ENCODE results near the gene HIF1AN. TPM values are rescaled to one million over a fixed set of nuclear protein-coding genes. Genes with fewer than 3 reads are reported as not detected.

The HIF1AN gene
- total RNA-seq: 10 to 100 TPM; 17.7 to 25.7 (median 21.8) TPM

DNA sequence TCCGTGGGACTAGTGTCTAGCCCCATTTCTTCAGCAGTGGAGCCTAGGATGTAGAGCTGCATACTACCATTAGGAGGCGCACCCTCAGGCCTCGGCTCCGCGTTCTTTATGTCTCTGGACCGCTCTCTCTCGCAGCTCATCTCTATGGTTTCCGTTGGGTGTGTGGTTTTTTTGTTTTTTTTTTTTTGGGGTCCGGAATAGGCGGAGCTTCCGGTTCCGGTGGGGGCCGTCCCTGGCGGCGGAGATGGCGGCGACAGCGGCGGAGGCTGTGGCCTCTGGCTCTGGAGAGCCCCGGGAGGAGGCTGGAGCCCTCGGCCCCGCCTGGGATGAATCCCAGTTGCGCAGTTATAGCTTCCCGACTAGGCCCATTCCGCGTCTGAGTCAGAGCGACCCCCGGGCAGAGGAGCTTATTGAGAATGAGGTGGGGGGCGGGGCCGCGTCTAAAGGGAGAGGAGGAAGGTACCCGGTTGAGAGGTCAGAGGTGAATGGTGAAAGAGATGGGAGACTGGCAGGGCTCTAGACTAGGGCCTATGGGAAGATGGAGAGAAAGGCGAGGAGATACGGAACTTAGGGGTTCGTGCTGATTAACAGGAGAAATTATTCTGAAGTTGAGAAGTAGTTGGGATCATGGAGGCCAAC, at the start of gene HIF1AN:
Gene HIF1AN (plus strand): TSS at position 229 of the 639 bp plus-strand sequence. CDS start 16 bp downstream, at position 245.
- peak within 1 kb of the TSS; percentile 32 to 63 (median 56) for H3K27ac ChIP-seq
- peaks cover 0 to 21% (median 4%) of the 10 kb centered on the region in 4 donors for H3K4me1 ChIP-seq
- no peaks in the 10 kb centered on the region for H3K9me3 ChIP-seq
- TF ChIP-seq POLR2A (IDR thresholded peaks at IDR 0.05) (peak; percentile 68 to 73), CTCF (IDR thresholded peaks at IDR 0.05) (peak; percentile 65 to 93 (median 89))
- DNase-seq: peak; percentile 82 to 95 (median 86)
- peak within 1 kb of the TSS; percentile 55 to 72 (median 60) for H3K4me3 ChIP-seq
- no peaks in the 10 kb centered on the region for H3K27me3 ChIP-seq
- peaks cover 0 to 17% (median 0%) of the 10 kb centered on the region in 3 donors for H3K36me3 ChIP-seq

DNA sequence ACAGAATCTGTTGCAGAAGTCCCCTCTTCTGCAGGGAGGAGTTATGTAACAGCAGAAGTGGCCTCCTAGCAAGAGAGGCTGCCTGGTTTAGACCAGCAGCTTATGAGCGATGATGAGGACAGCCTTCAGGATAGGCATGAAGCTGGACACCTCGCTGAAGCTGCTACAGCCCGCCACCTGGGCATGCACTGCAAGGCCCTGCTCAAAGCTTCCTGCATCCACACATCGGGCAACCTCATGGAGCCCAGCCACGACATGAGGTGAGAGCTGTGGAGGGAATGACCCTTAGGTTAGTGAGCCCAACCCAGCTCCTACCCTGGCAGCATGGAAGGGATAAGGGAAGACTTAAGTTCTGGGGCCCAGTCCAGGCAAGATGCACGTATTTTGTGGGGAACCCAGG, 48.2 kb upstream of the HIF1AN start:
- H3K27ac ChIP-seq: no peak overlapping the region
- H3K4me3 ChIP-seq: no peak overlapping the region
- H3K4me1 ChIP-seq: peaks cover 0 to 5% (median 2%) of the 10 kb centered on the region in 4 donors
- DNase-seq: no peak
- H3K36me3 ChIP-seq: peaks cover 0 to 43% (median 0%) of the 10 kb centered on the region in 3 donors
- H3K27me3 ChIP-seq: no peaks in the 10 kb centered on the region
- no peak for TF ChIP-seq POLR2A (IDR thresholded peaks at IDR 0.05)
- TF ChIP-seq CTCF (IDR thresholded peaks at IDR 0.05): no peak
- H3K9me3 ChIP-seq: no peaks in the 10 kb centered on the region

GRCh38 chr10:100489396-100489795, 46.3 kb upstream of the HIF1AN start:
- no peak for DNase-seq
- Histone ChIP-seq H3K9me3 (no peaks in the 10 kb centered on the region), H3K4me3 (no peak overlapping the region), H3K27ac (no peak overlapping the region), H3K27me3 (no peaks in the 10 kb centered on the region), H3K4me1 (no peaks in the 10 kb centered on the region), H3K36me3 (peaks cover 0 to 43% (median 0%) of the 10 kb centered on the region in 3 donors)
- TF ChIP-seq CTCF (IDR thresholded peaks at IDR 0.05) (no peak), POLR2A (IDR thresholded peaks at IDR 0.05) (no peak)

DNA sequence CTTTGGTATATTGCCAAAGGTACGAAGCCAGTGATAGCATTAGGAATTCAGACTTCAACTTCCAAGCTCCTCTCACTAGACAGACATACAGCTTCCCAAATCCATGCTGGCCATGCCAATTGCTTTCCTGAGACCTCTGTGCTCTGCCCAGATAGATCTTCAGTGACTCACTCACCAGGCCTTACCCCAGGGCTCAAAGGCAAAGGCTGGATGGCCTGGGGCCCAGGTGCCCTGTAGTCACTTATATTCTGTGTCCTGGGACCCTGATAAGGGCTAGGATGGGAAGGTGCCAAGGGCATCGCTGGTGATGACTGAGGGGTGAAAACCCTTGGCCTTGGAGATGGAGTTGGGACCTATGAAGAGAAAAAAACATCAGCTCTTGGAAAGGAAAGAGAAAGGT, 45.2 kb upstream of the HIF1AN start:
- Histone ChIP-seq H3K4me1 (no peaks in the 10 kb centered on the region), H3K27me3 (no peaks in the 10 kb centered on the region), H3K4me3 (no peak overlapping the region), H3K9me3 (no peaks in the 10 kb centered on the region), H3K36me3 (peaks cover 0 to 52% (median 0%) of the 10 kb centered on the region in 3 donors), H3K27ac (no peak overlapping the region)
- no peak for DNase-seq
- TF ChIP-seq POLR2A (IDR thresholded peaks at IDR 0.05): no peak
- TF ChIP-seq CTCF (IDR thresholded peaks at IDR 0.05): no peak

- no peak for DNase-seq
- Histone ChIP-seq H3K9me3 (no peaks in the 10 kb centered on the region), H3K4me1 (no peaks in the 10 kb centered on the region), H3K4me3 (no peak overlapping the region), H3K27me3 (no peaks in the 10 kb centered on the region), H3K27ac (no peak overlapping the region), H3K36me3 (peaks cover 0 to 50% (median 0%) of the 10 kb centered on the region in 3 donors)
- TF ChIP-seq POLR2A (IDR thresholded peaks at IDR 0.05) (no peak), CTCF (IDR thresholded peaks at IDR 0.05) (no peak)
Observed at GRCh38 chr10:100496567-100496966, 39.2 kb upstream of the HIF1AN start.

Data from Peyer's patch (tissue), 4 donors.